ENCODE measurements around the gene PDCD11.

The PDCD11 gene

GRCh38 chr10:103373544-103373943 lies 22.9 kb upstream of the PDCD11 start:
- Histone ChIP-seq H3K4me1 (ENCODE audit: control insufficient read depth, insufficient read depth, low read length) (peaks cover 3% of the 10 kb centered on the region; the same call in 1 of the 2 replicates), H3K9me3 (ENCODE audit: control insufficient read depth, insufficient read depth, low read depth, low read length) (no peaks in the 10 kb centered on the region), H3K27ac (ENCODE audit: extremely low read depth, low read depth, low read length) (no peak overlapping the region), H3K4me3 (ENCODE audit: low read depth, low read length) (no peak overlapping the region), H3K36me3 (ENCODE audit: control insufficient read depth in 2 of 2, insufficient read depth in 1 of 2, low read length in 2 of 2) (peaks cover 45 to 46% of the 10 kb centered on the region in 2 experiments)
- POLR2A ChIA-PET, result interaction anchor here (1.3 kb wide), 1 partner anchor 23 kb away, joined by 11 read pairs; the partner anchor contains the start of genes ATP5MK and PDCD11
- no peak for TF ChIP-seq ZNF341 (tag by site-specific recombination; IDR thresholded peaks at IDR 0.05; ENCODE audit: low read depth)
- no peak for TF ChIP-seq ZNF302 (tag by site-specific recombination; IDR thresholded peaks at IDR 0.05; ENCODE audit: low read depth)
- no peak for TF ChIP-seq ZNF391 (tag by site-specific recombination; IDR thresholded peaks at IDR 0.05; ENCODE audit: borderline replicate concordance, low read depth)
- no peak for TF ChIP-seq ZNF548 (tag by site-specific recombination; IDR thresholded peaks at IDR 0.05)
- TF ChIP-seq KLF7 (tag by site-specific recombination; IDR thresholded peaks at IDR 0.05; ENCODE audit: borderline replicate concordance), result no peak
- TF ChIP-seq ZNF280D (tag by site-specific recombination; IDR thresholded peaks at IDR 0.05), result no peak
- no peak for TF ChIP-seq ZNF555 (tag by site-specific recombination; conservative IDR thresholded peaks at IDR 0.05)
- no peak for TF ChIP-seq ZNF514 (tag by site-specific recombination; IDR thresholded peaks at IDR 0.05)
- no peak for TF ChIP-seq HOXA7 (CRISPR knock-in tag; IDR thresholded peaks at IDR 0.05; ENCODE audit: borderline replicate concordance)
- TF ChIP-seq TRIM28 (IDR thresholded peaks at IDR 0.05; ENCODE audit: borderline replicate concordance, low read length), result no peak
- TF ChIP-seq ZBTB10 (tag by site-specific recombination; IDR thresholded peaks at IDR 0.05), result no peak
- TF ChIP-seq EGR2 (tag by site-specific recombination; IDR thresholded peaks at IDR 0.05; ENCODE audit: low read depth), result no peak
- TF ChIP-seq ZNF670 (tag by site-specific recombination; IDR thresholded peaks at IDR 0.05; ENCODE audit: low read depth), result no peak
- no peak for TF ChIP-seq ZBTB48 (tag by site-specific recombination; IDR thresholded peaks at IDR 0.05)
- no peak for TF ChIP-seq KLF16 (tag by site-specific recombination; IDR thresholded peaks at IDR 0.05)
- CTCF ChIA-PET, result interaction anchor here (0.6 kb wide), 1 partner anchor 31 kb away, joined by 3 read pairs; no protein-coding TSS in a partner anchor

- POLR2A ChIA-PET, result interaction anchor here (1.3 kb wide), 1 partner anchor 23 kb away, joined by 11 read pairs; the partner anchor contains the start of genes ATP5MK and PDCD11
- no peaks in the 10 kb centered on the region for H3K9me3 ChIP-seq (ENCODE audit: control insufficient read depth, insufficient read depth, low read depth, low read length)
- no peak overlapping the region for H3K4me3 ChIP-seq (ENCODE audit: low read depth, low read length)
- H3K27ac ChIP-seq (ENCODE audit: extremely low read depth, low read depth, low read length), result no peak overlapping the region
- H3K4me1 ChIP-seq (ENCODE audit: control insufficient read depth, insufficient read depth, low read length), result peaks cover 3% of the 10 kb centered on the region; the same call in 1 of the 2 replicates
- CTCF ChIA-PET, result interaction anchor here (0.6 kb wide), 1 partner anchor 30 kb away, joined by 3 read pairs; no protein-coding TSS in a partner anchor
- TF ChIP-seq ZIC2 (tag by site-specific recombination; IDR thresholded peaks at IDR 0.05) (no peak), ZNF843 (tag by site-specific recombination; IDR thresholded peaks at IDR 0.05) (no peak), SP3 (tag by site-specific recombination; IDR thresholded peaks at IDR 0.05) (no peak), HIC1 (tag by site-specific recombination; IDR thresholded peaks at IDR 0.05) (no peak), ELK4 (IDR thresholded peaks at IDR 0.05; ENCODE audit: borderline replicate concordance, low read depth, low read length) (no peak), ZNF707 (tag by site-specific recombination; IDR thresholded peaks at IDR 0.05) (no peak), ZXDB (tag by site-specific recombination; IDR thresholded peaks at IDR 0.05) (no peak)
- H3K36me3 ChIP-seq (ENCODE audit: control insufficient read depth in 2 of 2, insufficient read depth in 1 of 2, low read length in 2 of 2), result peaks cover 51 to 52% of the 10 kb centered on the region in 2 experiments
These were observed 22.2 kb upstream of the PDCD11 start for GRCh38 chr10:103374263-103374662.
